Liver (tissue), 9 donors: Measurements from ENCODE around the gene ADAM19. TPM values are rescaled to one million over a fixed set of nuclear protein-coding genes. Genes with fewer than 3 reads are reported as not detected.

Source experiments
- DNase-seq: peaks from one replicate; pipeline ENCODE4 v3.0.0-alpha.2; 2017; ENCODE audit warnings: low spot score
- H3K27ac ChIP-seq, 2 donors: one replicate each; pipeline ENCODE4 v1.7.0; 2013; ENCODE audit warnings: inconsistent platforms in 2 of 2, low read length in 2 of 2, control low read depth in 1 of 2, low read depth in 1 of 2, mild to moderate bottlenecking in 1 of 2
- H3K27me3 ChIP-seq, 4 donors: one replicate each; pipeline versions ENCODE4 v1.6.1 to v1.7.0; 2013; ENCODE audit warnings: low read length in 3 of 4, inconsistent platforms in 1 of 4, mild to moderate bottlenecking in 1 of 4, moderate library complexity in 1 of 4; ENCODE audit not compliant: control insufficient read depth in 4 of 4, insufficient read depth in 4 of 4
- H3K36me3 ChIP-seq, 4 donors: one replicate each; pipeline versions ENCODE4 v1.6.1 to v1.7.0; 2013; ENCODE audit warnings: low read length in 3 of 4, mild to moderate bottlenecking in 3 of 4, low read depth in 1 of 4, moderate library complexity in 1 of 4; ENCODE audit not compliant: control insufficient read depth in 4 of 4, insufficient read depth in 3 of 4
- H3K4me1 ChIP-seq, 4 donors: one replicate each; pipeline versions ENCODE4 v1.6.1 to v1.7.0; 2013; ENCODE audit warnings: low read length in 3 of 4, mild to moderate bottlenecking in 3 of 4, moderate library complexity in 1 of 4; ENCODE audit not compliant: control insufficient read depth in 4 of 4, insufficient read depth in 4 of 4
- H3K4me3 ChIP-seq, 3 donors: one replicate each; pipeline versions ENCODE4 v1.6.1 to v1.7.0; 2013; ENCODE audit warnings: low read length in 3 of 3, control low read depth in 1 of 3, low read depth in 1 of 3, mild to moderate bottlenecking in 1 of 3
- H3K9ac ChIP-seq, 2 donors: one replicate each; pipeline ENCODE4 v1.7.0; 2013; ENCODE audit warnings: low read length in 2 of 2, mild to moderate bottlenecking in 2 of 2, moderate library complexity in 2 of 2, control low read depth in 1 of 2, low read depth in 1 of 2
- H3K9me3 ChIP-seq, 4 donors: one replicate each; pipeline versions ENCODE4 v1.6.1 to v1.7.0; 2013; ENCODE audit warnings: low read length in 3 of 4; ENCODE audit not compliant: control insufficient read depth in 4 of 4
- EGR1 ChIP-seq, 2 donors: IDR thresholded peaks; 2 replicates each; pipeline ENCODE4 v1.6.1; 2016 to 2018; ENCODE audit warnings: antibody characterized with exemption in 2 of 2, low read depth in 2 of 2
- FOXA1 ChIP-seq: IDR thresholded peaks from 2 replicates; pipeline ENCODE4 v1.6.1; 2016; ENCODE audit warnings: antibody characterized with exemption
- FOXA2 ChIP-seq: IDR thresholded peaks from 2 replicates; pipeline ENCODE4 v1.6.1; 2016; ENCODE audit warnings: antibody characterized with exemption
- GABPA ChIP-seq, 2 donors: IDR thresholded peaks in 1 of 2; conservative IDR thresholded peaks in 1 of 2; 2 replicates each; pipeline ENCODE4 v1.6.1; 2016; ENCODE audit warnings: antibody characterized with exemption in 2 of 2, mild to moderate bottlenecking in 1 of 2, moderate library complexity in 1 of 2
- HNF4A ChIP-seq, 2 donors: conservative IDR thresholded peaks; 2 replicates each; pipeline ENCODE4 v1.6.1; 2016; ENCODE audit warnings: antibody characterized with exemption in 2 of 2, mild to moderate bottlenecking in 2 of 2
- HNF4G ChIP-seq: IDR thresholded peaks from 2 replicates; pipeline ENCODE4 v1.6.1; 2016; ENCODE audit warnings: antibody characterized with exemption
- JUND ChIP-seq, 2 donors: IDR thresholded peaks; 2 replicates each; pipeline ENCODE4 v1.6.1; 2016; ENCODE audit warnings: antibody characterized with exemption in 2 of 2
- NR2F2 ChIP-seq: IDR thresholded peaks from 2 replicates; pipeline ENCODE4 v1.6.1; 2016; ENCODE audit warnings: antibody characterized with exemption
- RAD21 ChIP-seq, 2 donors: IDR thresholded peaks; 2 replicates each; pipeline ENCODE4 v1.6.1; 2016; ENCODE audit warnings: antibody characterized with exemption in 2 of 2, mild to moderate bottlenecking in 2 of 2
- RXRA ChIP-seq, 2 donors: IDR thresholded peaks; 2 replicates each; pipeline ENCODE4 v1.6.1; 2017 to 2018; ENCODE audit warnings: antibody characterized with exemption in 2 of 2, mild to moderate bottlenecking in 1 of 2
- SP1 ChIP-seq: IDR thresholded peaks from 2 replicates; pipeline ENCODE4 v1.6.1; 2018; ENCODE audit warnings: antibody characterized with exemption, mild to moderate bottlenecking
- TAF1 ChIP-seq: conservative IDR thresholded peaks from 2 replicates; pipeline ENCODE4 v1.6.1; 2016; ENCODE audit warnings: antibody characterized with exemption, mild to moderate bottlenecking
- YY1 ChIP-seq: IDR thresholded peaks from 2 replicates; pipeline ENCODE4 v1.6.1; 2016; ENCODE audit warnings: antibody characterized with exemption, mild to moderate bottlenecking
- WGBS: extraction: QIAGEN DNeasy Blood & Tissue Kit; methylation state at CpG from one replicate; pipeline ENCODE4 v1.1.7; 2013; 5-methylcytosine and 5-hydroxymethylcytosine counted together
- polyA plus RNA-seq, 2 donors: library from polyadenylated mRNA; stranded (reverse) in 1 of 2; unstranded in 1 of 2; fragments of 200-250 nt in 1 of 2; fragments of >200 nt in 1 of 2; fragmentation: Nextera tagmentation in 1 of 2; extraction: Ambion mirVana in 1 of 2; gene quantifications; one replicate each; pipeline versions ENCODE4 v1.2.1 to v1.2.3, GENCODE V29; 2013 to 2015
- total RNA-seq, 2 donors: library from RNA; depleted of rRNA; stranded (reverse); fragments of >200 nt; gene quantifications; one replicate each; pipeline ENCODE4 v1.2.3, GENCODE V29; 2014
- TF ChIP-seq, protein P1 (sequence below): fragments of 150-350 bp; IDR thresholded peaks from 2 replicates; pipeline ENCODE4 v1.5.1; 2017; ENCODE audit warnings: improper control_type of control experiment, low read depth, low read length; ENCODE audit not compliant: missing input control
- TF ChIP-seq, protein P2 (sequence below): IDR thresholded peaks from 2 replicates; pipeline ENCODE4 v1.6.1; 2016; ENCODE audit warnings: antibody characterized with exemption
- TF ChIP-seq, protein P3 (sequence below): IDR thresholded peaks from 2 replicates; pipeline ENCODE4 v1.6.1; 2016; ENCODE audit warnings: antibody characterized with exemption, mild to moderate bottlenecking
- TF ChIP-seq, protein P4 (sequence below): IDR thresholded peaks from 2 replicates; pipeline ENCODE4 v1.6.1; 2016; ENCODE audit warnings: antibody characterized with exemption
- TF ChIP-seq, protein P5 (sequence below): IDR thresholded peaks from 2 replicates; pipeline ENCODE4 v1.6.1; 2016; ENCODE audit warnings: antibody characterized with exemption
- donor health status: healthy.
- donor health status: healthy.
- donor health status: healthy.
- donor health status: healthy.
- donor health status: healthy.

ADAM19 gene
- total and polyA plus RNA-seq, 4 donors, result 2.4 to 7.1 (median 2.9) TPM

DNA sequence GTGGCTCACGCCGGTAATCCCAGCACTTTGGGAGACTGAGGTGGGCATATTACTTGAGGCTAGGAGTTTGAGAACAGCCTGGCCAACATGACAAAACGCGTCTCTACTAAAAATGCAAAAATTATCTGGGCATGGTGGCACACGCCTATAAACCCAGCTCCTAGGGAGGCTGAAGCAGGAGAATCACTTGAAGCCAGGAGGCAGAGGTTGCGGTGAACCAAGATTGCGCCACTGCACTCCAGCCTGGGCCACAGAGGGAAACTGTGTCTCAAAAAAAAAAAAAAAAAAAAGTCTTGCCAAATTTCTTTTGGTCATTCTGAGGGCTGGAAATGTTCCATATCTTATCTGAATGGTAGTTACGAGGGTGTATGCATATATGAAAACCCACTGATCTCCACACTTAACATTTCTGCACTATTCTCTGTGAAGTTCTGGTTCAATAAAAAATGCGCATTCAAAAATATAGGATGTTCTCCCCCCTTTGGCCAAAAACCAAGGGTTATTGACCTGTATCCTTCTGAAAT, 129.1 kb downstream of the ADAM19 start:
- TF ChIP-seq HNF4G, result no peak
- TF ChIP-seq YY1, result no peak
- TF ChIP-seq HNF4A (conservative IDR thresholded peaks at IDR 0.05), result no peak
- no peak for TF ChIP-seq RXRA (IDR thresholded peaks at IDR 0.05)
- no peak for TF ChIP-seq SP1
- TF ChIP-seq, protein P1, sequence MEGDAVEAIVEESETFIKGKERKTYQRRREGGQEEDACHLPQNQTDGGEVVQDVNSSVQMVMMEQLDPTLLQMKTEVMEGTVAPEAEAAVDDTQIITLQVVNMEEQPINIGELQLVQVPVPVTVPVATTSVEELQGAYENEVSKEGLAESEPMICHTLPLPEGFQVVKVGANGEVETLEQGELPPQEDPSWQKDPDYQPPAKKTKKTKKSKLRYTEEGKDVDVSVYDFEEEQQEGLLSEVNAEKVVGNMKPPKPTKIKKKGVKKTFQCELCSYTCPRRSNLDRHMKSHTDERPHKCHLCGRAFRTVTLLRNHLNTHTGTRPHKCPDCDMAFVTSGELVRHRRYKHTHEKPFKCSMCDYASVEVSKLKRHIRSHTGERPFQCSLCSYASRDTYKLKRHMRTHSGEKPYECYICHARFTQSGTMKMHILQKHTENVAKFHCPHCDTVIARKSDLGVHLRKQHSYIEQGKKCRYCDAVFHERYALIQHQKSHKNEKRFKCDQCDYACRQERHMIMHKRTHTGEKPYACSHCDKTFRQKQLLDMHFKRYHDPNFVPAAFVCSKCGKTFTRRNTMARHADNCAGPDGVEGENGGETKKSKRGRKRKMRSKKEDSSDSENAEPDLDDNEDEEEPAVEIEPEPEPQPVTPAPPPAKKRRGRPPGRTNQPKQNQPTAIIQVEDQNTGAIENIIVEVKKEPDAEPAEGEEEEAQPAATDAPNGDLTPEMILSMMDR, result no peak
- no peak overlapping the region for H3K27ac ChIP-seq
- 90% methylated on average over 9 of the region's 9 CpGs for WGBS

DNA sequence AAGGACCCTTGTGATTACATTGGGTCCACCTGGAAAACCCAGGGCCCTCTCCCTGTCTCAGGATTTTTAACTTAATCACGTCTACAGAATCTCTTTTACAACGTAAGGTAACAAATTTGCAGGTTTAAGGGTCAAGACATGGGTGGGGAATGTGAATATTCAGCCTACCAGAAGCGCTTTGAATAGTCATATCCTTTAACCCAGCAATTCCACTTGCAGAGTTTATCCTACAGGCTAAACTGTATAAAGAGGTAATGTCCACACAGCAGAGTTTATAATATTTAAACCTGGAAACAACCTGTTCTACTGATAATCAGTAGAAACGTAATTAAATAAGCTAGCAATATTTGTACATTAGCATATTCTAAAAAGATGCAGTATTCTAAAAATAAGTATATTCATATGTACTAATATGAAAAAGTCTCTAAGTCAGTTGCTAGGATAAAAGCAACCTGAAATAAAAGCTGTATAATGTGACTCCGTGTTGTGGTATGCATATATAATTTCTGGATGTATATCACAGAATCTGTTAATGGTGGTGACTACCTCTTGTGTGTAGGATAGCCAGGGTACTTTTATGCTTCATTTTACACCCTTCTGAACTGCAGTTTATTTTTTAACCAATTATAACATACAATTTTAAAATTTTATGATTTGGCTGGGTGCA, 129.7 kb downstream of the ADAM19 start:
- no peaks in the 10 kb centered on the region for H3K36me3 ChIP-seq
- H3K9me3 ChIP-seq, result no peaks in the 10 kb centered on the region
- WGBS, result 91% methylated on average over 5 of the region's 5 CpGs
- no peaks in the 10 kb centered on the region for H3K4me1 ChIP-seq
- TF ChIP-seq HNF4A (conservative IDR thresholded peaks at IDR 0.05) (no peak), FOXA2 (no peak), JUND (IDR thresholded peaks at IDR 0.05) (no peak), TAF1 (no peak), HNF4G (no peak), FOXA1 (no peak), YY1 (no peak), RAD21 (IDR thresholded peaks at IDR 0.05) (no peak), SP1 (no peak), RXRA (IDR thresholded peaks at IDR 0.05) (no peak), NR2F2 (no peak), GABPA (IDR thresholded peaks at IDR 0.05 in 1 of 2, conservative IDR thresholded peaks at IDR 0.05 in 1 of 2) (no peak), EGR1 (IDR thresholded peaks at IDR 0.05; ENCODE audit: low read depth in 2 of 2) (no peak)
- TF ChIP-seq, protein P2, sequence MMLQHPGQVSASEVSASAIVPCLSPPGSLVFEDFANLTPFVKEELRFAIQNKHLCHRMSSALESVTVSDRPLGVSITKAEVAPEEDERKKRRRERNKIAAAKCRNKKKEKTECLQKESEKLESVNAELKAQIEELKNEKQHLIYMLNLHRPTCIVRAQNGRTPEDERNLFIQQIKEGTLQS, result no peak
- TF ChIP-seq, protein P1, result no peak
- TF ChIP-seq, protein P3, sequence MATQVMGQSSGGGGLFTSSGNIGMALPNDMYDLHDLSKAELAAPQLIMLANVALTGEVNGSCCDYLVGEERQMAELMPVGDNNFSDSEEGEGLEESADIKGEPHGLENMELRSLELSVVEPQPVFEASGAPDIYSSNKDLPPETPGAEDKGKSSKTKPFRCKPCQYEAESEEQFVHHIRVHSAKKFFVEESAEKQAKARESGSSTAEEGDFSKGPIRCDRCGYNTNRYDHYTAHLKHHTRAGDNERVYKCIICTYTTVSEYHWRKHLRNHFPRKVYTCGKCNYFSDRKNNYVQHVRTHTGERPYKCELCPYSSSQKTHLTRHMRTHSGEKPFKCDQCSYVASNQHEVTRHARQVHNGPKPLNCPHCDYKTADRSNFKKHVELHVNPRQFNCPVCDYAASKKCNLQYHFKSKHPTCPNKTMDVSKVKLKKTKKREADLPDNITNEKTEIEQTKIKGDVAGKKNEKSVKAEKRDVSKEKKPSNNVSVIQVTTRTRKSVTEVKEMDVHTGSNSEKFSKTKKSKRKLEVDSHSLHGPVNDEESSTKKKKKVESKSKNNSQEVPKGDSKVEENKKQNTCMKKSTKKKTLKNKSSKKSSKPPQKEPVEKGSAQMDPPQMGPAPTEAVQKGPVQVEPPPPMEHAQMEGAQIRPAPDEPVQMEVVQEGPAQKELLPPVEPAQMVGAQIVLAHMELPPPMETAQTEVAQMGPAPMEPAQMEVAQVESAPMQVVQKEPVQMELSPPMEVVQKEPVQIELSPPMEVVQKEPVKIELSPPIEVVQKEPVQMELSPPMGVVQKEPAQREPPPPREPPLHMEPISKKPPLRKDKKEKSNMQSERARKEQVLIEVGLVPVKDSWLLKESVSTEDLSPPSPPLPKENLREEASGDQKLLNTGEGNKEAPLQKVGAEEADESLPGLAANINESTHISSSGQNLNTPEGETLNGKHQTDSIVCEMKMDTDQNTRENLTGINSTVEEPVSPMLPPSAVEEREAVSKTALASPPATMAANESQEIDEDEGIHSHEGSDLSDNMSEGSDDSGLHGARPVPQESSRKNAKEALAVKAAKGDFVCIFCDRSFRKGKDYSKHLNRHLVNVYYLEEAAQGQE, result no peak
- TF ChIP-seq, protein P4, sequence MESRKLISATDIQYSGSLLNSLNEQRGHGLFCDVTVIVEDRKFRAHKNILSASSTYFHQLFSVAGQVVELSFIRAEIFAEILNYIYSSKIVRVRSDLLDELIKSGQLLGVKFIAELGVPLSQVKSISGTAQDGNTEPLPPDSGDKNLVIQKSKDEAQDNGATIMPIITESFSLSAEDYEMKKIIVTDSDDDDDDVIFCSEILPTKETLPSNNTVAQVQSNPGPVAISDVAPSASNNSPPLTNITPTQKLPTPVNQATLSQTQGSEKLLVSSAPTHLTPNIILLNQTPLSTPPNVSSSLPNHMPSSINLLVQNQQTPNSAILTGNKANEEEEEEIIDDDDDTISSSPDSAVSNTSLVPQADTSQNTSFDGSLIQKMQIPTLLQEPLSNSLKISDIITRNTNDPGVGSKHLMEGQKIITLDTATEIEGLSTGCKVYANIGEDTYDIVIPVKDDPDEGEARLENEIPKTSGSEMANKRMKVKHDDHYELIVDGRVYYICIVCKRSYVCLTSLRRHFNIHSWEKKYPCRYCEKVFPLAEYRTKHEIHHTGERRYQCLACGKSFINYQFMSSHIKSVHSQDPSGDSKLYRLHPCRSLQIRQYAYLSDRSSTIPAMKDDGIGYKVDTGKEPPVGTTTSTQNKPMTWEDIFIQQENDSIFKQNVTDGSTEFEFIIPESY, result no peak
- TF ChIP-seq, protein P5, sequence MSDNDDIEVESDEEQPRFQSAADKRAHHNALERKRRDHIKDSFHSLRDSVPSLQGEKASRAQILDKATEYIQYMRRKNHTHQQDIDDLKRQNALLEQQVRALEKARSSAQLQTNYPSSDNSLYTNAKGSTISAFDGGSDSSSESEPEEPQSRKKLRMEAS, result no peak
- DNase-seq, result no peak
- H3K27me3 ChIP-seq, result no peaks in the 10 kb centered on the region
- H3K9ac ChIP-seq, result no peak overlapping the region
- H3K4me3 ChIP-seq, result no peak overlapping the region
- H3K27ac ChIP-seq, result no peak overlapping the region

More for the DNA sequence above, 129.1 kb downstream of the ADAM19 start:
- no peaks in the 10 kb centered on the region for H3K27me3 ChIP-seq
- no peak overlapping the region for H3K9ac ChIP-seq
- no peak for DNase-seq
- no peaks in the 10 kb centered on the region for H3K36me3 ChIP-seq
- H3K4me1 ChIP-seq, result no peaks in the 10 kb centered on the region
- H3K4me3 ChIP-seq, result no peak overlapping the region
- no peaks in the 10 kb centered on the region for H3K9me3 ChIP-seq
